HG03342 (cell line): ENCODE measurements around the gene IL34.
"Not testable (repeated sequence)": the region's sequence is repeated elsewhere in the genome, so short reads cannot be mapped to it uniquely, and the experiment has no call there.

Source experiments
- ATAC-seq: cut with Tn5 transposase; IDR thresholded peaks from one replicate; pipeline ENCODE4 v1.9.1; 2021; ENCODE audit warnings: mild to moderate bottlenecking, moderate library complexity; ENCODE audit not compliant: unreplicated experiment

IL34 gene

DNA sequence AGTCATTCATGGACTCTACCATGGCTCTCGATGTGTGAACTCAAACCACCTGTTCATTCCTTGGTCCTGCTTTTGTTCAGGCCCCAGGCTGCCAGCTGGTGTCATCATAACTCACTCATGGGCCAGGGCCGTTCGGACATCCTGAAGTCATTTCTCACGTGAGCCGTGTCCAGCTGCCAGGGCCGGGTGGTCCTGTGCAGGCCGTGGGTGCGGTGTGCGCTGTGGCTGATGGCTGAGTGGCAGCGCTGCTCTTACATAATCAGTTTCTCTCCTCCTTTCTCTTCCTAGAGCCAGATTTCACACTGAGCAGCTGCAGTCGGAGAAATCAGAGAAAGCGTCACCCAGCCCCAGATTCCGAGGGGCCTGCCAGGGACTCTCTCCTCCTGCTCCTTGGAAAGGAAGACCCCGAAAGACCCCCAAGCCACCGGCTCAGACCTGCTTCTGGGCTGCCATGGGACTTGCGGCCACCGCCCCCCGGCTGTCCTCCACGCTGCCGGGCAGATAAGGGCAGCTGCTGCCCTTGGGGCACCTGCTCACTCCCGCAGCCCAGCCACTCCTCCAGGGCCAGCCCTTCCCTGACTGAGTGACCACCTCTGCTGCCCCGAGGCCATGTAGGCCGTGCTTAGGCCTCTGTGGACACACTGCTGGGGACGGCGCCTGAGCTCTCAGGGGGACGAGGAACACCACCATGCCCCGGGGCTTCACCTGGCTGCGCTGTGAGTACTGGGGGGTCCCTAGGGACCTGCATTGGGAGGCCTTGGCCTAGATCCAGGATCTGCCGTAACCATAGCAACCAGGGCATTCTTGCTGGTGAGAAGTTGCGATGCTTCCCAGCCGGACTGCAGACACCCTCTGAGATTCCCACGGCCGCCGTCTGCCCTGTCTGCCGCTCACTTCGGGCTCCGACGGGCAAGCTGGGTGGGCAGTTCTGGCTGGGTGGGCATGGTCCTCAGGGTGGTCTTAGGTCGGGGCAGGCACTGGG, at the start of gene IL34:
IL34 (plus strand) TSS at position 300 of the 982 bp plus-strand sequence; CDS start at position 689, 389 bp downstream.
- no peak for ATAC-seq

DNA sequence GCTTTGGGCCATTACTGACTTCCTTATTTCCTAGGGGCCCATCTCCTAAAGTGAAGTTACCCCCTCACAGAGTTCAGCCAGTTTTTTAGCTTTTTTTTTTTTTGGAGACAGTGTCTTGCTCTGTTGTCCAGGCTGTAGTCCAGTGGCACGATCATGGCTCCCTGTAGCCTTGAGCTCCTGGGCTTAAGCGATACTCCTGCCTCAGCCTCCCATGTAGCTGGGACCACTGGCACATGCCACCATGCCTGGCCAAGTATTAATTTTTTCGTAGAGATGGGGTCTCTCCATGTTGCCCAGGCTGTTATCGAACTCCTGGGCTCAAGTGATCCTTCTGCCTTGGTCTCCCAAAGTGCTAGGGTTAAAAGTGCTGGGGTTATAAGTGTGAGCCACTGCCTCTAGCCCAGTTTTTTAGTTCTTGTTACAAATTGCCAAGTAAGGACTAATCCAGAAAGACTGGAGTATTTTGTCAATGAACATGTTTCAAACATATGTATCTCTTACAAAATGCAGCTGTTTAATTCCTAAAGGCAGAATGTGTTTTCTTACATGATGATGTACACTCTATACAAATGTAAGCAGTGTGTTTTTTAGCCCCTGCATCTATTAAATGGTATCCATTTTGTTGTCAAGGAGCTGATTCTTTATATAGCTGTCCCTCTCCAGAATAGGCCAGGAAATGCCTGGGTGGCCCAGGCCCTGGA, 49.1 kb upstream of the IL34 start:
- ATAC-seq, result no peak

DNA sequence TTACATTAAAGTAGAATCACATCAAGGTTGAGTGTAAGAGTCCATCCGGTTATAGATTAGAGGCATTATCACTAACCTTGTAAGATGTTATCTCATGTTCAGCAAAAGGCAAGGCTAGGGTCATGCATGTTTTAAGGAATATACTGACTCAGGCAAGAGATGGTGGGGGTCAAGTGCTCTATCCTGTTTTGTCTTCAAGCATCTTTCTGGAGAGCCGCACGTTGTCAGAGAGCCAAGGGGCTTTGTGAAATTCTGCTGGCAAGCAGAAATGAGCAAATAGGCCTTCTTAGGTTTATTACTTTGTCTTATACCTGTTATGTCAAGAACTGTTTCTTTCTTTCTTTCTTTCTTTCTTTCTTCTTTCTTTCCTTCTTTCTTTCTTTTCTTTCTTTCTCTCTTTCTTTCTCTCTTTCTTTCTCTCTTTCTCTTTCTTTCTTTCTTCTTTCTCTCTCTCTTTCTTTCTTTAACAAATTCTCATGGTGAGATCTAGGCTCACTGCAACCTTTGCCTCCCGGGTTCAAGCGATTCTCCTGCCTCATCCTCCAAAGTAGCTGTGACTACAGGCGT, 47.3 kb upstream of the IL34 start:
- no peak for ATAC-seq

DNA sequence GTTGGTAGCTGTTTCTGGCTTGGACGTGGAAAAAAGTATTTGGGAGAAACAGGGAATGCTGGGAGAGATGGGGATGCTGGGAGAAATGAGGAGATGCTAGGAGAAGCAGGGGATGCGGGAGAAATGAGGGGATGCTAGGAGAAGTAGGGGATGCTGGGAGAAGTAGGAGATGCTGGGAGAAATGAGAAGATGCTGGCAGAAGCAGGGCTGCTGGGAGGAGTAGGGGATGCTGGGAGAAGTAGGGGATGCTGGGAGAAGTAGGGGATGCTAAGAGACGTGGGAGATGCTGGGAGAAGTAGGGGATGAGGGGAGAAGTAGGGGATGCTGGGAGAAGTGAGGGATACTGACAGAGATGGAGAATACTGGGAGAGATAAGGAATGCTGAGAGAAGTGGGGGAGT, 45.6 kb upstream of the IL34 start:
- ATAC-seq, result no peak

DNA sequence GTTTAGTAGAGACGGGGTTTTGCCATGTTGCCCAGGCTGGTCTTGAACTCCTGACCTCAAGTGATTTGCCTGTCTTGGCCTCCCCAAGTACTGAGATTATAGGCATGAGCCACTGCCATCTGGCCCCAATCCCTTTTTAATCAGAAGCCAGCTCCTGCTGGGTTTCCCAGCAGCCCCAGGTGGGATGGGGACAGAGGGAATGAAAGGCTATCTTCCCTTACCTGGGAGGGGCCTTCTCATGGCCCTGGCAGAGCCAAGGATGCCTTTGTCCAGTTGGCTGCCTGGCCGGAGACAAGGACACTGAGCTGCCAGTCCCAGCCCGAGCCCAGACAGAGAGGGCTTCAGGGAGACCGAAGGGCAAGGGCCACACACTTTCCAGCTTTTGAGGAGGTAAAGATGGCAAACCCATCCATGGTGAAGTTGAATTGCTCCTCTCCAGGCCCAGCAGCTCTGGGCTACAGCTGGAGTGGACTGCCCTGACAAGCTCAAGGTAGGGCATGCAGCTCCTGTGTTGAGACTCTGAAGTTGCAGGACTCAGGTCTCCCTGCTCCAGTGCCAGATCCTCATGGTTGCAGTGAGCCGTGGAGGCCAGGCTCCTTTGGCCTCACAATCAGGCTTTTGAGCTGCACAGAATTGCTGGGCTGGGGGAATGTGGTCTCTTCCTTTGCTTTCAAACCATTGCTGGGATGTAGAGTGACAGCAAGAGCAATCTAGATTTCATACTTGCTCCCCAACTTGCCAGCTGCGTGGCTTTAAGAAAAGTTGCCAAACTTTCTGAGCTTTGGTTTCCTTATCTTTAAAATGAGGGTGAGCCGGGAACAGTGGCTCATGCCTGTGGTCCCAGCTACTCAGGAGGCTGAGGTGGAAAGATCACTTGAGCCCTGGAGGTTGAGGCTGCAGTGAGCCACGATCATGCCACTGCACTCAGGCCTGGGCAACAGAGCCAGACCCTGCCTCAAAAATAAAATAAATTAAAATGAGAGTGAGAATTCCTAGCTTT, 44.5 kb upstream of the IL34 start:
- ATAC-seq, result no peak

DNA sequence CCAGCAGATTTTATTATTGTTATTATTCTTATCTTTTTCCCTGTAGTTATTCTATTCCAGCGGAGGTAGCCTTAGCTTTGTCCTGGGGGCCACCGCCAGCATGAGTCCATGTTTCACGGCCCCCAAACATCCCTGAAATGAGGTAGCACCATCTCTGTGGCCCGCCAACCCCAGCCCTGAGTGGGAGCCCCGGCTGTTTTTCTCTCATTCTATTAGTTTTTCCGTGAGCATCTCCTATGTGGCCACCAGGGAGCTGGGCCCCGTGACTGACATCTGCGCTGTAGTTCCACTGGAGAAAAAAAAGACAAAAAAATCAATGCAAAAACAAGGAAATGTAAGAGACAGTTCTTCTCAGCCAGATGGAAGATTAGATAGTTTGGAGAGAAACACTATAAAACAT, 43.5 kb upstream of the IL34 start:
- ATAC-seq, result no peak

DNA sequence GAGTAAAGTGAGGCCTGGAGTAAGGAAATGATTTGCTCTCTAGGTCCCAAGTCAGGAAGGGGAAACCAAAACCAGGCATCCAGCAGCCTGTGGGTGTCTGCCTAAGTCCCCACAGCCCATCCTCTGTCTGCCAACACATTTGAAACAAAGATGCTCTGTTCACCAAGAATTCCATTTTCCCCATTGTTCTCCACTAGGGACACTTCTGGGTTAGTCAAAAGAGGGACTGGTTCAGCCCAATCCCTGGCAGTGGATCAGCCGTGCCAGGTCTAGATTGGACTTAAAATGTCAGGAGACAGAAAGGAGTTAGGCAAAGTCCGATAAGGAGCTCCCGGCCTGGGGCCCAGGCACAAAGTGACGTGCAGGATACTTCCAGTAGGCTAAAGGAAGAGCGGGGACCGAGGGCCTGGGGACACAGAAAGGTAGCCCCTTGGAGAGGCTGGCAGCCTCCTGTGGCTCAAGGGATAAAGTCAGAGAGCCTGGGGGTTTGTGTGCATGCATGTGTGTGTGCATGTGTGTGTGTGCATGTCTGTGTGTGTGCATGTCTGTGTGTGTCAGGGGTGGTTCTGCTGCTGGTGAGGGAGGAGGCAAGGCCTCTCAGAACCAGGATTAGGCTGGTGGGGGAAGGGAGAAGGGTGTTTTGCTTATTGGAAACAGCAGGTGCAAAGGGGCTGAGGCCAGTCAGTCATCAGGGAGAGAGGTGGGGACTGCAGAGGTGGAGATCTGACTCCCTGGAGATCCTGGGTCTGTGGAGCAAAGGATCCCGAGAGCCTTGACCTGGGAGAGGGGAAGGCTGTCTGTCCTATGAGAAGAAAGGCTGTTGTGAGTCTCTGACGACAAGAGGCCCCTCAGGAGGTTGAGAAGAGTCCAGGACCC, 41.7 kb upstream of the IL34 start:
- ATAC-seq, result no peak

DNA sequence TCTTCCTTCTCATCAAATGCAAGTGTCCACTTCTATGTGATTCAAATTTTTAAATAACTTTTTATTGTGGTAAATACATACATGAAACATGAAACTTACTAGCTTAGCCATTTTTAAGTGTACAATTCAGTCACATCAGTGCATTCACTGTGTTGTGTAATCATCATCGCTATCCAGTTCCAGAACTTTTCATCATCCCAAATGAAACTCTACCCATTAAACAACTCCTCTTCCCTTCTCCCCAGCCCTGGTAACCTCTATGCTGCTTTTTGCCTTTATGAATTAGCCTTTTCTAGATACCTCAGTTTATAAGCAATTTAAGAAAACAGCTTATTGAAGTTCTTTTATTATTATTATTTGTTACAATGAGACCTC, 41.1 kb upstream of the IL34 start:
- no peak for ATAC-seq

DNA sequence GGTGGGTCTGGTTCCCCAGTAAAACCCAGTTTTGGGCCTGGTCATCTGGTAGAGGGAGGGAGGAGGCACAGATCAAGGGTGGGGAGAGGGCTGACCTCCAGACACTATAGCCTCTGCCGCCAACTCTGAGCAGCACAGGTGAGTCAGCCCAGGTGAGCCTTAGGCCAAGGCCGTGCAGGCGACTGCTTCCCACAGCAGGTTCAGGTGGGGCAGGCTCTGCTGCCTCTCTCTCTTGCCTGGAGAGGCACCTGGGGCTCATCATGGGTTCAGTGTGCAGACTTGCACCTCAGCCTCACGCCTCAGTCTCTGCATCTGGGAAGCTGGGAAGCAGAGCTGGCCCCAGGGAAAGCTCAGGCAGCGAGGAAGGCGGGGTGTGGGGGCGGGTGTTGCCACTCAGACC, 37.8 kb upstream of the IL34 start:
- no peak for ATAC-seq

DNA sequence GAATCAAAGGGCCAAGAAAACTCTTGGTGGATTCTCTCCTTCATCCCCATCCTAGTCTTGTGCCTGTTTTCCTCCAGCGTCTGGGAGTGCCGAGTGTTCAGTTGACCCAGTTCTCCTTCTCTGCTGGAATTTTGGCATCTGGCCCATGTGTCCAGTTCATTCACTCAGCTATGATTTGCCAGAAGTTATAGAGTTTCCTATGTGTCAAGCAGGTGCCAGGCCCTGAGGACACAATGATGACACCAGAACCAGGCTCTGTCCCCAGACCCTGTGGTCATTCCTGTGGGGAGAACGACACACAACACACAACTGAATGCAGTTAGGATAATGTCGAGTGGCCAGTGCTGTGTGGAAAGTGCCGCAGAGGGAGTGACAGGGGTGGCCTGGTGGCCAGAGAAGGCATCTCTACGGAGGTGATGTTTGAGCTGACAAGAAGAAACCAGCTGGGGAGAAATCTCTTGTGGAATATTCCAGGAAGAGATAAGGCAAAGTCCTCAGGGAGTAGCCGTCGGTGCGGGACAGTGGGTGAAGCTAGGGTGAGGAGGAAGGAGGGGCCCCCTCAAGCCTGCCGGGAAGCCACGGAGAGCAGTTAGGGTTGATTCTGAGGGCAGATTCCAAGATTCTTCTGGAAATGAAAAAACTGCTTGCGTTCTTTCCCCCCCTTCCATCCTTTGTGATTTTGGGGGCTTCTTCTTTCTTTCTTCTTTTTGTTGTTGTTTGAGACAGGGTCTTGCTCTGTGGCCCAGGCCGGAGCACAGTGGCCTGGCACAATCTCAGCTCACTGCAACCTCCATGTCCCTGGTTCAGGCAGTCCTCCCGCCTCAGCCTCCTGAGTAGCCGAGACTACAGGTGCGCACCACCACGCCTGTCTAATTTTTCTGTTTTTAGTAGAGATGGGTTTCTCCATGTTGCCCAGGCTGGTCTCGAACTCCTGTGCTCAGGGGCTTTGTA, 35.8 kb upstream of the IL34 start:
- no peak for ATAC-seq

DNA sequence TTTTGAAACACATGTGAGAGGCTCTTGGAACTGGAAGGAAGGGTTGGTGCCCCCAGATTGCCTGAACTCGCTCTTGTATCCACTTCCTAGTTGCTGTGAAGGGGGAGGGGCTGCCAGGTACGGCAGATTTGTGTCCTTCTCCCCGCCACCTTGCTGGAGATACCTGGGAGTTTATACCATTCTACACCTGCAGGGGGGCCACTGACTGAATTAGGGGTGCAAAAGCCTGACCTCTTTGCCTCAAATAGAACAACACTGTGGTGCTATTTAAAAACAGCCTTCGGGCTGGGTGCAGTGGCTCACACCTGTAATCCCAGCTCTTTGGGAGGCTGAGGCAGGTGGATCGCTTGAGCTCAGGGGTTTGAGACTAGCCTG, 35.1 kb upstream of the IL34 start:
- ATAC-seq, result no peak

DNA sequence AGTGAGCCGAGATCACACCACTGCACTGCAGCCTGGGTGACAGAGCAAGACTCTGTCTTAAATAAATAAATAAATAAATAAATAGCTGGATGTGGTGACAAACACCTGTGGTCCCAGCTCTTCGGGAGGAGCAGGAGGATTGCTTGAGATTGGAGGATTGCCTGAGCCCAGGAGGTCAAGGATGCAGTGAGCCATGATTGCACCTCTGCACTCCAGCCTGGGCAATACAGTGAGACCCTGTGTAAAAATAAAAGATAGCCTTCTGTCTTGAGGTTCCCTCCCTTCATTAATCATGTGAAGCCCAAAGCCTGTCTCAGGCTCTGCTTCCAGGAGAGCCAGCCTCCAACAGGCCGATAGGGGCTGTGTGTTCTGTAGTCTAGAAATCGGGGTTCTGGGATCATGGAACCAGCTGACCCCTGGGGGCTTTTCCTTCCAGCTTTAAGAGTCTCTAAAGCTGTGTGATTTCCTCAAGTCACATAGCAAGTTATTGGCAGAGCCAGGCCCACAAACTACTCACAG, 34.5 kb upstream of the IL34 start:
- no peak for ATAC-seq

DNA sequence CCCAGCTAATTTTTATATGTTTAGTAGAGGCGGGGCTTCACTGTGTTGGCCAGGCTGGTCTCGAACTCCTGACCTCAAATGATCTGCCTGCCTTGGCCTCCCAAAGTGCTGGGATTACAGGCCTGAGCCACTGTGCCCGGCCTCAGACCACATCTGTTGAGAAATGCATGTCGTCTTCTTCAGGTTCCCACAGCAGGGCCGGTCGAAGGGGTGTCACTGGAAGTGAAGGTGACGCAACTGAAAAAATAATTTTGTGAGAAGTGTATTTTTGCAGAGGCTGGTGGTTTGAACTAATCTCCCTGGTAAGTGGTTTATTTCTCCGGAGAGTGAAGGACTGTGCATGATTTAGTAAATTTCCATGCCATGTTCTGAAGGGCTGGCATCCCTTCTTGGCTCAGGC, 33.4 kb upstream of the IL34 start:
- no peak for ATAC-seq

DNA sequence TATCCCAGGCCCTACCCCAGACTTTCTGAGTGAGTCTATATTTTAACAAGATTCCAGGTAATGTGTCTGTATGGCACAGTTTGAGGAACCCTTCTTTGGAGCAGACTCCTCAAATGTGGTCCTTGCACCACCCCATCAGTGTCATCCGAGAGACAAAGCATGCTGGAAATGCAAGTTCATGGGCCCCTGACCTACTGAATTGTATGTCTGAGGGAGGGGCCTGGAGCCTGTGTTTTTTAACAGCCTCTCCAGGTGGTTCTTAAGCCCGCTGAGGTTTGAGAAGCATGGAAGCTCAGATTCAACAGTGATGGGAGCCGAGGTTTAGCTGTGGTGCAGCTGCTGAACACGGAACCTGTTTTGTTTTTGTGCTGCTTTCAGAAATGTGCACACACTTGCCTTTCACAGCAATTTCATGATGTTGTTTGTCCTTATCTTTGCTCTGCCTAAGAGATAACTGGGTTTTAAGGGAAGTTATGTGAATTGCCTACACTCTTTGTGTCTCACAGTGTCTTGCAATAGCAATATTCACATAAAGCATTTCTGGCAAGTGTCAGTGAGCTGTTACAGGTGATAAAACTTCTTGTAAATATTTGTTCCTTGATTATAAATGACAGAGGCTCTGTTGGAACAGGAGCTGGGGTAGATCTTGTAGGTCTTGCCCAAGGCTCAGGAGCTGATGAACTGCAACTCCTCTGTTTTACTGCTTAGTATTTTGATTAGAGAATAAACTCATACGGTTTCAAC, 32.0 kb upstream of the IL34 start:
- ATAC-seq, result no peak

DNA sequence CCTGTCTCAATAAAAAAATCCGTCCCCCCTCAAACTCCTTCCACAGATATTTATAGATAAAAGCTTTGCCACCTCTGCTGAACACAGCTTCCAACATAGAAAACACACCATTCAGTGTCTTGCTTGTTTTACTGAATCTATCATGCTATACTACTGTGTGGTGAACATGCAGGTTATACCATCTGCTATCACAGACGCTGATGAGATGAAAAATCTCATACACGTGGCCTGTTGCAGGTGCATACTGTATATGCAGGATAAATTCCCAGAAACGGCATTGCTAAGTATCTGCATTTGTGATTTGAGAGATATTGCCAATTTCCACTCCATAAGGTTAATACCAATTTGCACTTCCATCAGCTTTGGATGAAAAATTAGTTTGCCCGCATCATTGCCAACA, 30.4 kb upstream of the IL34 start:
- ATAC-seq, result no peak

DNA sequence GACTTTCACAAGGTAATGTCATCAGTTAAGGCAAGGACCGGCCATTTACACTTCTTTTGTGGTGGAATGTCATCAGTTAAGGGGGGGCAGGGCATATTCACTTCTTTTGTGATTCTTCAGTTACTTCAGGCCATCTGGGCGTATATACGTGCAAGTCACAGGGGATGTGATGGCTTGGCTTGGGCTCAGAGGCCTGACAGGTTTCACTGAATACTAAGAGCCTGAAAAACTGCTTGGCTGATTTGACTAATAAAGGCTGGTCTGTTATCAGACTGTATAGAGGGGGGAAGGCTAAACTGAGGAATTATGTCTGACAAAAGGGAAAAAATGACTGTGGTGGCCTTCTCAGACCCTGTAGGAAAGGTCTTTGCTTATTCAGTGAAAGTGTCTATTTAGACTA, 24.5 kb upstream of the IL34 start:
- not testable (repeated sequence) for ATAC-seq

DNA sequence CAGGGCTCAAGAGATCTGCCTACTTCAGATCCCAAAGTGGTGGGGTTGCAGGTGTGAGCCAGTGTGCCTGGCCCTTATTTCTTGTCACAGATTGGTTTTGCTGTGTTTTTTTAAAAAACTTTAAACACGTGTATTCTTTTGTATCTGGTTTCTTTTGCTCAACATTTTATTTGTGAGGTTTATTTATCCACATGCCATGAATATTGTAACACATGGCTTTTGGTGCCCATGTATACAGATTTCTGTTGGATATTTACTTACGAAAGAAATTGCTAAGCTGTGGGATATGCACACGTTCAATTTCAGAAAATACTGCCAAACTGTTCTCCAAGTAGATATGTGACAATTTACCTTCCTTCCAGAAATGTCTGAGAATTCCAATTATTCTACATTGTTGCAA, 18.7 kb upstream of the IL34 start:
- no peak for ATAC-seq
